ENCODE data around the gene JAM3.

- TF ChIP-seq ATF7 (IDR thresholded peaks at IDR 0.05; ENCODE audit: low read depth) (no peak), E4F1 (IDR thresholded peaks at IDR 0.05; ENCODE audit: borderline replicate concordance, partially characterized antibody) (no peak), CTCF (IDR thresholded peaks at IDR 0.05 in 2 of 3, conservative IDR thresholded peaks at IDR 0.05 in 1 of 3; ENCODE audit: control insufficient read depth in 2 of 3, extremely low read depth in 1 of 3, insufficient read depth in 1 of 3, low read depth in 3 of 3, low read length in 3 of 3) (no peak), NKRF (conservative IDR thresholded peaks at IDR 0.05) (no peak), POLR2A (IDR thresholded peaks at IDR 0.05; ENCODE audit: low read depth, low read length) (no peak), ATF2 (IDR thresholded peaks at IDR 0.05; ENCODE audit: low read length) (no peak), HCFC1 (IDR thresholded peaks at IDR 0.05; ENCODE audit: low read length) (no peak), NR2C2 (IDR thresholded peaks at IDR 0.05; ENCODE audit: borderline replicate concordance, control insufficient read depth, insufficient read length, low read depth) (no peak), SKIL (IDR thresholded peaks at IDR 0.05; ENCODE audit: low read depth, poor library complexity, severe bottlenecking) (no peak), EZH2 (IDR thresholded peaks at IDR 0.05; ENCODE audit: borderline replicate concordance, control insufficient read depth, low read depth, low read length) (no peak), TCF7 (IDR thresholded peaks at IDR 0.05; ENCODE audit: borderline replicate concordance) (no peak)
Measured at GRCh38 chr11:134199531-134199930, 130.7 kb downstream of the JAM3 start.

Measured in GM12878 (cell line).